ENCODE measurements around the gene ADGRG7. TPM values are rescaled to one million over a fixed set of nuclear protein-coding genes. Genes with fewer than 3 reads are reported as not detected.

ADGRG7 gene
- polyA plus RNA-seq, 1 experiment: not detected

DNA sequence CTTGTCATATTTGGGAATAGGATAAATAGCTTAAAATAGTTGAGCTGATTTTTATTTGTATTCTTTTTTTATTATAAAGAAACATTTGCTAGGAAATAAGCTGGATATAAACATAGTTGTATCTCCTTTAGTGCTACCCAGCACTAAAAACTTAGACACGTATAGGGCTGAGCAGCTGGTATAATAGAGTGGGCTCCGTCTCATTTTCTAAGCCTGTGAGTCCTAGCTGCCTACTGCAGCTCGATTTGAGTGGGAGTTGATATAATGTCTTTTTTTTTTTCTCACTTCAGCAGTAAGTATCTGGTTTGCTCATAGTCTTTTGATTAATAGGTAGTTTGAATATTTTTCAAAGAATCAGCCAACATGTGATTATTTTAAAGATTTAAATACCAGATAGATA is 134.1 kb downstream of the ADGRG7 start:
- TF ChIP-seq, protein P1, sequence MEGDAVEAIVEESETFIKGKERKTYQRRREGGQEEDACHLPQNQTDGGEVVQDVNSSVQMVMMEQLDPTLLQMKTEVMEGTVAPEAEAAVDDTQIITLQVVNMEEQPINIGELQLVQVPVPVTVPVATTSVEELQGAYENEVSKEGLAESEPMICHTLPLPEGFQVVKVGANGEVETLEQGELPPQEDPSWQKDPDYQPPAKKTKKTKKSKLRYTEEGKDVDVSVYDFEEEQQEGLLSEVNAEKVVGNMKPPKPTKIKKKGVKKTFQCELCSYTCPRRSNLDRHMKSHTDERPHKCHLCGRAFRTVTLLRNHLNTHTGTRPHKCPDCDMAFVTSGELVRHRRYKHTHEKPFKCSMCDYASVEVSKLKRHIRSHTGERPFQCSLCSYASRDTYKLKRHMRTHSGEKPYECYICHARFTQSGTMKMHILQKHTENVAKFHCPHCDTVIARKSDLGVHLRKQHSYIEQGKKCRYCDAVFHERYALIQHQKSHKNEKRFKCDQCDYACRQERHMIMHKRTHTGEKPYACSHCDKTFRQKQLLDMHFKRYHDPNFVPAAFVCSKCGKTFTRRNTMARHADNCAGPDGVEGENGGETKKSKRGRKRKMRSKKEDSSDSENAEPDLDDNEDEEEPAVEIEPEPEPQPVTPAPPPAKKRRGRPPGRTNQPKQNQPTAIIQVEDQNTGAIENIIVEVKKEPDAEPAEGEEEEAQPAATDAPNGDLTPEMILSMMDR (IDR thresholded peaks at IDR 0.05; ENCODE audit: insufficient read depth, low read depth, low read length): no peak
- peaks cover 6% of the 10 kb centered on the region for H3K36me3 ChIP-seq (ENCODE audit: control insufficient read depth, insufficient read depth, low read length)
- no peak overlapping the region for H3K4me3 ChIP-seq (ENCODE audit: low read depth, low read length)
- no peaks in the 10 kb centered on the region for H3K27me3 ChIP-seq (ENCODE audit: control insufficient read depth, insufficient read depth, low read length)
- ChIA-PET CTCF (interaction anchor here (1.2 to 1.3 kb wide), 2 partner anchors 9 kb away, joined by 3 to 4 read pairs; no protein-coding TSS in a partner anchor), POLR2A (no interaction called here)
- no peak for DNase-seq (ENCODE audit: low read depth)

DNA sequence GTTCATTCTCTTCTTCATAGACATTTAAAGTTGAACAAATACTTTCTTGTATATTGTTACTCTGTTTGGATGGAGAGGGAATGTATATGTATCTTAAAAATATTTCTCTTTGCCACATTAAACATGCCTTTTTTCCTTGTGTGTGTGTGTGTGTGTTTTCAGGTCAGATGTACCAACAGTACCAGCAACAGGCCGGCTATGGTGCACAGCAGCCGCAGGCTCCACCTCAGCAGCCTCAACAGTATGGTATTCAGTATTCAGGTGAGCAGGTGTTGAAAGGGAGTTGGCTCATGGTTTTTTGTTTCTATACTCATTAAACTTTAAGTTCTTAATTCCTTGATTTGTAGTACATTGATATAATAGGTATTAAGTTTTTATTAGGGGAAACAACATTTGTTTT is 135.3 kb downstream of the ADGRG7 start:
- H3K27me3 ChIP-seq (ENCODE audit: control insufficient read depth, insufficient read depth, low read length): no peaks in the 10 kb centered on the region
- POLR2A ChIA-PET: no interaction called here
- CTCF ChIA-PET: interaction anchor here (1.2 kb wide), 1 partner anchor 8 kb away, joined by 3 read pairs; no protein-coding TSS in a partner anchor
- DNase-seq (ENCODE audit: low read depth): no peak
- H3K4me3 ChIP-seq (ENCODE audit: low read depth, low read length): no peak overlapping the region
- peaks cover 7% of the 10 kb centered on the region for H3K36me3 ChIP-seq (ENCODE audit: control insufficient read depth, insufficient read depth, low read length)
- TF ChIP-seq, protein P1 (IDR thresholded peaks at IDR 0.05; ENCODE audit: insufficient read depth, low read depth, low read length): no peak

Small RNAs within 50 kb of the gene (small RNA-seq; reads per million reads assigned to genes)
- not detected for gene RF00322 (ENCODE audit: insufficient read length, low read depth, low replicate concordance)

Other genes with a start within 250 kb of the ADGRG7 start
- gene TOMM70, start 208.5 kb upstream of the ADGRG7 start, polyA plus RNA-seq (2011; rRNA removed): 16.1 and 32.1 TPM in 2 replicates
- 2.1 and 3.1 TPM in 2 replicates for gene LNP1, start 208.1 kb upstream of the ADGRG7 start, polyA plus RNA-seq (2011; rRNA removed)
- gene TMEM45A, start 117.0 kb upstream of the ADGRG7 start, polyA plus RNA-seq (2011; rRNA removed): 35.1 and 68.4 TPM in 2 replicates
- 70.3 and 97.7 TPM in 2 replicates for gene TFG, start 99.9 kb downstream of the ADGRG7 start, polyA plus RNA-seq (2011; rRNA removed)

Data from BJ (cell line).